Breast epithelium (tissue), 4 donors: ENCODE measurements around the gene HNRNPA3. TPM values are rescaled to one million over a fixed set of nuclear protein-coding genes. Genes with fewer than 3 reads are reported as not detected.

Source experiments
- DNase-seq, 2 donors: peaks; one replicate each; pipeline ENCODE4 v3.0.0-alpha.2; 2019; ENCODE audit warnings: low spot score in 2 of 2
- H3K27ac ChIP-seq, 2 donors: fragments of 200-600 bp; sonication (generic) in 1 of 2; one replicate each; pipeline ENCODE4 v1.5.1; 2016 to 2019; ENCODE audit warnings: mild to moderate bottlenecking in 1 of 2
- H3K27me3 ChIP-seq, 2 donors: fragments of 200-600 bp; sonication (generic) in 1 of 2; one replicate each; pipeline versions ENCODE4 v1.5.1 to v1.6.0; 2017 to 2019; ENCODE audit warnings: control low read depth in 1 of 2, mild to moderate bottlenecking in 1 of 2
- H3K36me3 ChIP-seq: fragments of 200-600 bp; one replicate; pipeline ENCODE4 v1.5.1; 2019
- H3K4me1 ChIP-seq, 2 donors: fragments of 200-600 bp; sonication (generic); one replicate each; pipeline ENCODE4 v1.5.1; 2016 to 2019; ENCODE audit warnings: control low read depth in 1 of 2
- H3K4me3 ChIP-seq, 3 donors: fragments of 200-600 bp; sonication (generic); 1 replicate in 2 of 3; 2 replicates in 1 of 3; pipeline ENCODE4 v1.5.1; 2016 to 2019; ENCODE audit warnings: mild to moderate bottlenecking in 3 of 3, moderate library complexity in 2 of 3
- H3K9me3 ChIP-seq, 2 donors: fragments of 200-600 bp; sonication (generic) in 1 of 2; one replicate each; pipeline ENCODE4 v1.5.1; 2016 to 2019; ENCODE audit warnings: control low read depth in 1 of 2
- POLR2A ChIP-seq: fragments of 450-650 bp; IDR thresholded peaks from one replicate; pipeline ENCODE4 v1.6.1; 2016; ENCODE audit warnings: antibody characterized with exemption, mild to moderate bottlenecking, moderate library complexity
- POLR2AphosphoS5 ChIP-seq, 3 donors: sonication (generic); formaldehyde crosslinking; IDR thresholded peaks; one replicate each; pipeline ENCODE4 v1.6.1; 2017; ENCODE audit warnings: antibody characterized with exemption in 3 of 3
- intact Hi-C: fragments of 100-400 bp; cut with DNase I; formaldehyde crosslinking; loops from one replicate; pipeline ENCODE4 v1.15.1; 2023; ENCODE audit warnings: low total_unique reads
- total RNA-seq, 3 donors: library from RNA; depleted of rRNA; stranded (reverse); fragments of >200 nt; gene quantifications; one replicate each; pipeline ENCODE4 v1.1.0, GENCODE V29; 2016
- TF ChIP-seq, protein P1 (sequence below), 3 donors: fragments of 450-650 bp; IDR thresholded peaks; one replicate each; pipeline ENCODE4 v1.5.1; 2016 to 2017; ENCODE audit warnings: antibody characterized with exemption in 3 of 3, mild to moderate bottlenecking in 3 of 3, moderate library complexity in 3 of 3

Gene HNRNPA3
- total RNA-seq, 3 donors from 2014 or later, result 60.6 to 100.0 (median 95.9) TPM

DNA sequence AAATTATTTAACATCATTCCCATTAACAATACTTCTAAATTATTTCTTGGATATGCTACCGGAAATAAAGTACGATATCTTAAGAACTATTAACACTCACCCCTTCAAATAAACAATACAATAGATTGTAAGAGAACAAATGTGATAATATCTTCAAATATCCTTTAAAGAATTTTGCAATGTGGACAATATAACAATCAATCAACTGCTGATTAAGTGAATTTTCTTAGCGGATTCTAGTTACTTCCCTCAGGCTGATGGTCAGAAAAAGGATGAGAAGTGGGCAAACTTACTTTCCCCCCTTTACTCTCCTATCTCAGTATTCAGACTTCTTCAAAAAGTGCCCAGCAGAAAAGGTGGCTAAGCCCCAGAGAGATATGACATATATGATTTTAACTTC is 41.1 kb downstream of the HNRNPA3 start:
- Histone ChIP-seq H3K4me3 (no peak overlapping the region), H3K27me3 (no peaks in the 10 kb centered on the region), H3K36me3 (no peaks in the 10 kb centered on the region), H3K9me3 (no peaks in the 10 kb centered on the region), H3K4me1 (peaks cover 7 to 33% of the 10 kb centered on the region in 2 donors), H3K27ac (peak overlapping the region; percentile 28 to 56)
- intact Hi-C loops, result no loop called here
- DNase-seq, result no peak
- no peak for TF ChIP-seq POLR2AphosphoS5 (IDR thresholded peaks at IDR 0.05)
- TF ChIP-seq, protein P1, sequence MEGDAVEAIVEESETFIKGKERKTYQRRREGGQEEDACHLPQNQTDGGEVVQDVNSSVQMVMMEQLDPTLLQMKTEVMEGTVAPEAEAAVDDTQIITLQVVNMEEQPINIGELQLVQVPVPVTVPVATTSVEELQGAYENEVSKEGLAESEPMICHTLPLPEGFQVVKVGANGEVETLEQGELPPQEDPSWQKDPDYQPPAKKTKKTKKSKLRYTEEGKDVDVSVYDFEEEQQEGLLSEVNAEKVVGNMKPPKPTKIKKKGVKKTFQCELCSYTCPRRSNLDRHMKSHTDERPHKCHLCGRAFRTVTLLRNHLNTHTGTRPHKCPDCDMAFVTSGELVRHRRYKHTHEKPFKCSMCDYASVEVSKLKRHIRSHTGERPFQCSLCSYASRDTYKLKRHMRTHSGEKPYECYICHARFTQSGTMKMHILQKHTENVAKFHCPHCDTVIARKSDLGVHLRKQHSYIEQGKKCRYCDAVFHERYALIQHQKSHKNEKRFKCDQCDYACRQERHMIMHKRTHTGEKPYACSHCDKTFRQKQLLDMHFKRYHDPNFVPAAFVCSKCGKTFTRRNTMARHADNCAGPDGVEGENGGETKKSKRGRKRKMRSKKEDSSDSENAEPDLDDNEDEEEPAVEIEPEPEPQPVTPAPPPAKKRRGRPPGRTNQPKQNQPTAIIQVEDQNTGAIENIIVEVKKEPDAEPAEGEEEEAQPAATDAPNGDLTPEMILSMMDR (IDR thresholded peaks at IDR 0.05), result no peak
- TF ChIP-seq POLR2A, result no peak

DNA sequence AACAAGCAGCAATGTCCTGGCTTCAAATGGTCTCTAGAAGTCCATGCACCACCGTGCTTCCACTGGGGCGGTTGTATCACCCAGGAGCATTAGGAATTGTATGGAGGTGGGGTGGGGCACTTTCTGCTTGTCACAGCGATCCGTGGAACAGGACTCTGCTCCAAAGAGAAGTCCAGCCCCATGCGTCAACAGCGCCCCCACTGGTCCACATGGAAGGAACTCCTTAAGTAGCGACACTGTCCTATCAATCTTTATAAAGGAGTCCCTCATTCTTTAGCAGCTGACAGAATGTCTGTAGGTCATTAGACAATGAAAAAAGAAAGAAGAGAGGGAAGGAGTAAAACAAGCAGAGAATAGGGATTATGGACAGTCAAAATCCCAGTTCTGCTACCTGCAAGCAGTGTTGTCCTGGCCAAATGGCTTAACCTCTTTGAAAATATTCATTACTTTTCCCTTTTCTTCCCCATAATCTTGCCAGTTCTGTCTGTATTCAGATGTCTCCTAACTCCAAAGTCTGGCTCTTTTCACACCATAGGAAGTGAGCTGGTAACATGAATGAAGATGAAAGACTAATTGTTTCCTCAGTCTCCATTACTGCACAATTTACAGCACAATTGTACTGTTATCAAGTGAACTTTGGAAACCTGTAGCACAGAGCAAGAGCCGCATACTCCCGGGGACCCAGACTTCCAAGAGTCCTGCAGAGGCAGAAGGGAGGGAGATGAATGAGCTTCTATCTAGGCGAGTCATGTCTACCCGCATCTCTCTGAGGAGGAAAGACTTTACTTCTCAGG is 42.0 kb downstream of the HNRNPA3 start:
- H3K36me3 ChIP-seq, result no peaks in the 10 kb centered on the region
- DNase-seq, result no peak
- no peaks in the 10 kb centered on the region for H3K9me3 ChIP-seq
- intact Hi-C loops, result no loop called here
- peaks cover 7 to 33% of the 10 kb centered on the region in 2 donors for H3K4me1 ChIP-seq
- no peaks in the 10 kb centered on the region for H3K27me3 ChIP-seq
- TF ChIP-seq, protein P1 (IDR thresholded peaks at IDR 0.05), result no peak
- no peak for TF ChIP-seq POLR2AphosphoS5 (IDR thresholded peaks at IDR 0.05)
- TF ChIP-seq POLR2A, result no peak
- peak overlapping the region in 1 of 3 donors; percentile 19 for H3K4me3 ChIP-seq
- H3K27ac ChIP-seq, result peak overlapping the region; percentile 23 to 56

DNA sequence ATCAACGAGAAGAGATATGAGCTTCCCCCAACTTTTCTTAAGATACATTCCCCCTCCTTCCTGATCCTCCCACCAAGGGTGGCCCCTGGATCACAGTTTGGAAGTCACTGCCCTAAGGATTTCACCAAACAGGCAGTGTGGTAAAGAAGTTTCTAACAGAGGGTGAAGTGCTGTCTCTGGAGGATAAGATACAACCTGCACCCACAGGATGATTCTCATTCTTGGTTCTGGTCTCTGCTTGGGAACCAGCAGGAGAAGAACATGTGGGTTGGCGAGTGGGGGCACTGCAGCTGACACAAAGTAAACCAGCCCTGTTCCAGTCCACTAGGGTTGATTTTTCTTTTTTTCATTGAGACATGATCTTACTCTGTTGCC is 42.6 kb downstream of the HNRNPA3 start:
- H3K4me1 ChIP-seq, result peaks cover 7 to 36% of the 10 kb centered on the region in 2 donors

DNA sequence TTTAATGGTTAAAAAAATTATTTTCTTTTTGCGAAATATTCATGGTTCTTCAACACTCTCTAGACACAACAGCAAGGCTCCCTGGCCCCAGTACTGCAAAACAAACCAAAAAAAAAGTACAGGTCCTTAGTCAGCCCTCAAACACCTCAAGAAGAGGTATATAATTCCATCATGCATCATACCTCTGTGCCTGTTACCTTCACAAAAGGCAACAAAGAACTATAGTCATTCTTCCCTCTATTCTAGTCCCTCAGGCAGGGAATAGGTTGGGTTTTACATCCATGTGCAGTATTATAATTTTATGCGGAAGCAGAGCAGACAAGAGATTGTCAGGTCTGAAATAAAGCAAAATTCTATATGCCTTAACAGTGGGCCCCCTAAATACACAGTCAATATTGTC is 43.4 kb downstream of the HNRNPA3 start:
- Histone ChIP-seq H3K4me3 (peak overlapping the region in 1 of 3 donors; percentile 13), H3K27ac (peak overlapping the region in 1 of 2 donors; percentile 56), H3K36me3 (no peaks in the 10 kb centered on the region), H3K9me3 (no peaks in the 10 kb centered on the region), H3K27me3 (no peaks in the 10 kb centered on the region), H3K4me1 (peaks cover 7 to 41% of the 10 kb centered on the region in 2 donors)
- TF ChIP-seq POLR2A (no peak), POLR2AphosphoS5 (IDR thresholded peaks at IDR 0.05) (no peak)
- TF ChIP-seq, protein P1 (IDR thresholded peaks at IDR 0.05), result no peak
- DNase-seq, result no peak
- intact Hi-C loops, result no loop called here

More for the DNA sequence above, 42.6 kb downstream of the HNRNPA3 start:
- TF ChIP-seq, protein P1 (IDR thresholded peaks at IDR 0.05), result no peak
- no peak for TF ChIP-seq POLR2A
- TF ChIP-seq POLR2AphosphoS5 (IDR thresholded peaks at IDR 0.05), result no peak
- no peak for DNase-seq
- Histone ChIP-seq H3K36me3 (no peaks in the 10 kb centered on the region), H3K4me3 (peak overlapping the region in 1 of 3 donors; percentile 19), H3K27me3 (no peaks in the 10 kb centered on the region), H3K27ac (peak overlapping the region; percentile 23 to 56), H3K9me3 (no peaks in the 10 kb centered on the region)
- intact Hi-C loops, result no loop called here

DNA sequence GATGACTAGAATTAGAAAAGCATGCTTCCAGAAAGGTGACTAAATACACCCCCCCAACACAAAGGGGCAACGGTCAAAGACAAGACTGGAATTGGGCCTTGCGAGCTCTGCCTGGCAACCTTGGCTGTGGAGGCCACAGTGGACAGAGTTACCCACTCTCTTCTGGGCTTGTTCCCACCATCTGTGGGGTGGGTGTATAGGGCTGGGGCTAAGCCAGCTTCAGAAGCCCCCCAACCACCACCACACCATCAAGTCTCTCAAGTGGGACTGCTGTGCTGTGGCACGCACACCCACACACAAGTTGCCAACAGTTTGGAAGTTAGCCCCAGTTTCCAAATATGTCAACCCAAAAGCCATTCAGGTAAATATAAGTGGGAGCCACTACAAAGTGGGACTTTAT is 44.1 kb downstream of the HNRNPA3 start:
- H3K4me3 ChIP-seq, result peak overlapping the region in 2 of 3 donors; percentile 7 to 39
- H3K9me3 ChIP-seq, result no peaks in the 10 kb centered on the region
- H3K4me1 ChIP-seq, result peaks cover 7 to 39% of the 10 kb centered on the region in 2 donors
- intact Hi-C loops, result no loop called here
- no peaks in the 10 kb centered on the region for H3K36me3 ChIP-seq
- H3K27ac ChIP-seq, result peak overlapping the region; percentile 70 to 84
- H3K27me3 ChIP-seq, result no peaks in the 10 kb centered on the region
- TF ChIP-seq POLR2AphosphoS5 (IDR thresholded peaks at IDR 0.05), result no peak
- TF ChIP-seq, protein P1 (IDR thresholded peaks at IDR 0.05), result no peak
- TF ChIP-seq POLR2A, result no peak
- DNase-seq, result no peak
